Aorta (tissue), 5 donors: ENCODE measurements around the gene USP12. TPM values are rescaled to one million over a fixed set of nuclear protein-coding genes. Genes with fewer than 3 reads are reported as not detected.
"Not testable (repeated sequence)": the region's sequence is repeated elsewhere in the genome, so short reads cannot be mapped to it uniquely, and the experiment has no call there.

Experiments used
- ATAC-seq: fragments of 200-7000 bp; cut with Tn5 transposase; one replicate; pipeline ENCODE4 v1.9.1; 2022; ENCODE audit warnings: moderate library complexity; ENCODE audit not compliant: low FRiP score
- DNase-seq, 2 donors: peaks; one replicate each; pipeline ENCODE4 v3.0.0-alpha.2; 2020
- H3K27ac ChIP-seq, 2 donors: one replicate each; pipeline ENCODE4 v1.5.1; 2013; ENCODE audit warnings: low read length in 2 of 2, mild to moderate bottlenecking in 2 of 2, moderate library complexity in 2 of 2, control low read depth in 1 of 2, inconsistent platforms in 1 of 2, low read depth in 1 of 2
- H3K27me3 ChIP-seq, 2 donors: one replicate each; pipeline ENCODE4 v1.6.1; 2013; ENCODE audit warnings: control low read depth in 1 of 2, low read length in 1 of 2, mild to moderate bottlenecking in 1 of 2, moderate library complexity in 1 of 2; ENCODE audit not compliant: insufficient read depth in 2 of 2, control insufficient read depth in 1 of 2
- H3K36me3 ChIP-seq, 2 donors: one replicate each; pipeline ENCODE4 v1.6.1; 2013; ENCODE audit warnings: control low read depth in 1 of 2, low read length in 1 of 2, mild to moderate bottlenecking in 1 of 2; ENCODE audit not compliant: insufficient read depth in 2 of 2, control insufficient read depth in 1 of 2
- H3K4me1 ChIP-seq, 2 donors: one replicate each; pipeline ENCODE4 v1.6.1; 2013; ENCODE audit warnings: low read length in 2 of 2, control low read depth in 1 of 2, mild to moderate bottlenecking in 1 of 2, moderate library complexity in 1 of 2; ENCODE audit not compliant: insufficient read depth in 2 of 2, control insufficient read depth in 1 of 2
- H3K4me3 ChIP-seq, 2 donors: one replicate each; pipeline ENCODE4 v1.5.1; 2013; ENCODE audit warnings: low read length in 2 of 2, control low read depth in 1 of 2, mild to moderate bottlenecking in 1 of 2
- H3K9me3 ChIP-seq: one replicate; pipeline ENCODE4 v1.6.1; 2013; ENCODE audit warnings: mild to moderate bottlenecking, low read length; ENCODE audit not compliant: control insufficient read depth
- WGBS, 2 donors: extraction: QIAGEN DNeasy Blood & Tissue Kit; methylation state at CpG; one replicate each; pipeline ENCODE4 v1.1.7; 2013; 5-methylcytosine and 5-hydroxymethylcytosine counted together
- intact Hi-C, 2 donors: fragments of 100-400 bp; cut with DNase I; formaldehyde crosslinking; loops; one replicate each; pipeline versions ENCODE4 v1.14.2 to v1.15.0; 2022
- polyA plus RNA-seq, 2 donors: library from polyadenylated mRNA; stranded (reverse); fragments of 200-250 nt; gene quantifications; one replicate each; pipeline ENCODE4 v1.2.3, GENCODE V29; 2013
- total RNA-seq, 2 donors: library from RNA; stranded (reverse); fragmentation: NEBNext Ultra II Directional; extraction: Animal tissue kit (Norgen Biotek cat#: 25700); gene quantifications; one replicate each; pipeline ENCODE4 v1.2.1, GENCODE V29; 2021
- donor health status: healthy with polysubstance abuse.
- donor health status: Bipolar disorder and iron deficiency.
- donor health status: DM: no; HTN: no; CAD: no.
- donor health status: DM: no; HTN: no; CAD: no.
- donor health status: DM: yes; HTN: yes; CAD: no.

The USP12 gene
- total and polyA plus RNA-seq, 4 donors: 18.2 to 47.2 (median 39.6) TPM

GRCh38 chr13:27076421-27076820 is 95.2 kb downstream of the USP12 start:
- peaks cover 0 to 5% of the 10 kb centered on the region in 2 donors for H3K4me1 ChIP-seq
- ATAC-seq: no peak
- no peak overlapping the region for H3K4me3 ChIP-seq
- H3K36me3 ChIP-seq: no peaks in the 10 kb centered on the region
- no peaks in the 10 kb centered on the region for H3K27me3 ChIP-seq
- H3K27ac ChIP-seq: no peak overlapping the region
- no peaks in the 10 kb centered on the region for H3K9me3 ChIP-seq
- intact Hi-C loops: no loop called here
- no peak for DNase-seq

- no peaks in the 10 kb centered on the region for H3K27me3 ChIP-seq
- H3K9me3 ChIP-seq: no peaks in the 10 kb centered on the region
- no peak overlapping the region for H3K27ac ChIP-seq
- intact Hi-C loops: no loop called here
- DNase-seq: no peak
- 88 to 89% methylated on average over 1 of the region's 1 CpG for WGBS, 2 donors
- no peak for ATAC-seq
- no peaks in the 10 kb centered on the region for H3K36me3 ChIP-seq
- H3K4me1 ChIP-seq: no peaks in the 10 kb centered on the region
- no peak overlapping the region for H3K4me3 ChIP-seq
Measured at GRCh38 chr13:27073186-27073585, 98.4 kb downstream of the USP12 start.

DNA sequence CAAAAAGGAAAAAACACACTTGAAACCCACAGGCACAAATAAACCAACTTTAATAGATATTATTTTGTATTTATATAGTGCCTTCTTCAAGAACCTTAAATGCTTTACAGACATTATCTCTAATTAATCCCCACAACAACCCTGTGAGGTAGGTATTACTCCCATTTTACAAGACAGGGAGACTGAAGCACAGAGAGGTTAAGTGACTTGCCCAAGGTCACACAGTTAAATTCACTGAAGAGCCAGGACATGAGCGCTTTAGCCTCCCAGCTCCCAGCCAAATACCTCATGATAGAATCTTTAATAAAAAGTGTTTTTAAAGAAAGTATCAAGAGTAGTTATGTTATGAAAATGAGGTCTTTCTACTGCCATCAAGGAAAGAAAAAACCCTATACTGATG is 105.5 kb downstream of the USP12 start:
- H3K36me3 ChIP-seq, H3K27ac ChIP-seq, ATAC-seq, intact Hi-C loops, DNase-seq, H3K4me1 ChIP-seq, H3K9me3 ChIP-seq, H3K4me3 ChIP-seq, H3K27me3 ChIP-seq: not testable (repeated sequence)
- WGBS, 2 donors: 93 to 100% methylated on average over 1 of the region's 1 CpG

DNA sequence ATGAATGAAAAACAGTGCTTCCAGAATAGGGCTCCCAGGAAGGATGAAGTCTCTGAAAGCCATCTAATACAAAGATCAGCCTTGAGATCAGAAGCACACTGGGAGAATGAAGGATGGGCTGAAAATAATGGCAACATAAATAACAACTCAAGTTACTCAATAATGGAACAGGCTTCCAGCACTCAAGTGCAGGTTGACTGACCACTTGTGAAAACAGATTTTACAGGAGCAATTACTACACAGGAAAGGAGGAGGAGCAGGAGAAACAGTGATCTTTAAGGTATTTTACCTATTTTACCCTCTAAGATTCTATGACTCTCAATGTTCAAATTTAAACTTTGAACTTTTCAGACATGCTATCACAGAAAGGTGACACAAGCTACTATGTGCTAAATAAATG is 106.0 kb downstream of the USP12 start:
- Histone ChIP-seq H3K27ac (no peak overlapping the region), H3K4me3 (no peak overlapping the region), H3K36me3 (peaks cover 2 to 3% of the 10 kb centered on the region in 2 donors), H3K9me3 (no peaks in the 10 kb centered on the region), H3K4me1 (no peaks in the 10 kb centered on the region), H3K27me3 (no peaks in the 10 kb centered on the region)
- no peak for ATAC-seq
- intact Hi-C loops: no loop called here
- DNase-seq: no peak

GRCh38 chr13:27064252-27064995 is 107.2 kb downstream of the USP12 start:
- H3K27me3 ChIP-seq: no peaks in the 10 kb centered on the region
- WGBS, 2 donors: 83 to 85% methylated on average over 9 of the region's 9 CpGs
- intact Hi-C loops: no loop called here
- no peak overlapping the region for H3K4me3 ChIP-seq
- peaks cover 2 to 3% of the 10 kb centered on the region in 2 donors for H3K36me3 ChIP-seq
- no peak for DNase-seq
- ATAC-seq: no peak
- no peaks in the 10 kb centered on the region for H3K9me3 ChIP-seq
- H3K27ac ChIP-seq: no peak overlapping the region
- no peaks in the 10 kb centered on the region for H3K4me1 ChIP-seq

DNA sequence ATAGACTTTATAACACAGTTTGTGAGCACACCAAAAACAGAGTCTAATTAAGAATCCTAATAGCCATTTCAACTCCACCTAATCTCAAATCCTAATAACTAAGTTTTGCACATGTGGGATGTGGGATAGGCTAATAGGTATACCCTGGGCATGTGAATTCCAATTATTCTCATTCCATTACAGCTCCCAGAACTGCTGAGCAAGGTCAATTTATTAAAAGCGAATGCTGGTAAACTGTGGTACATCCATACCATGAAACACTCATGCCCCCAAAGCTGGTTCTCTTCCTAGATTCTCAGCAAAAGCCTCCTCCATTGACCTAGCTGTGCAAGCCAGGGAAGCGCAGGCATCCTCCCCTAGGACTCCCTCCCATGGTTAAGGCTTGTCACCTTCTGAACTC is 113.8 kb downstream of the USP12 start:
- intact Hi-C loops: no loop called here
- no peaks in the 10 kb centered on the region for H3K4me1 ChIP-seq
- no peaks in the 10 kb centered on the region for H3K36me3 ChIP-seq
- H3K4me3 ChIP-seq: no peak overlapping the region
- no peak overlapping the region for H3K27ac ChIP-seq
- no peaks in the 10 kb centered on the region for H3K27me3 ChIP-seq
- WGBS, 2 donors: 97 to 98% methylated on average over 2 of the region's 2 CpGs
- ATAC-seq (no peak), DNase-seq (no peak)
- H3K9me3 ChIP-seq: no peaks in the 10 kb centered on the region

DNA sequence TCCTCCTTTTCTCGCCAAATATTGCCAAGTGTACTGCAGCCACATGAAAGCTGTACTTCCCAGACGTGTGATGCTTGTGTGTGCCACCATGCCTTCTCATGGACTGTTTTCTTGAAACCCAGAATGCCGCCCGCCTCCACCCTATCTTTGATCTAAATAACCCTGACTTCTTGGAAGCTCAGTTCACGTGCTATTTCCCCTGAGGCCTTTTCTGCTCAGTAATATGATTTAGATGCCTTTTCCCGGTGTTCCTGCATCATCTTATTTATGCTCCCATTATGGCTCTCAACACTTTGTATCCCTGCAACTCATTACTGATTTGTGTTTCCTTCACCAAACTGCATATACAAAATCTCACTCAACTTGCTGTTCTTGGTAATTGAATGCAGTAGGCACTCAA is 116.1 kb downstream of the USP12 start:
- no peak for DNase-seq
- WGBS, 2 donors: 69 to 74% methylated on average over 6 of the region's 6 CpGs
- no peak for ATAC-seq
- intact Hi-C loops: no loop called here
- Histone ChIP-seq H3K4me1 (no peaks in the 10 kb centered on the region), H3K9me3 (peaks cover 1% of the 10 kb centered on the region), H3K27ac (no peak overlapping the region), H3K27me3 (no peaks in the 10 kb centered on the region), H3K36me3 (peaks cover 0 to 1% of the 10 kb centered on the region in 2 donors), H3K4me3 (no peak overlapping the region)

DNA sequence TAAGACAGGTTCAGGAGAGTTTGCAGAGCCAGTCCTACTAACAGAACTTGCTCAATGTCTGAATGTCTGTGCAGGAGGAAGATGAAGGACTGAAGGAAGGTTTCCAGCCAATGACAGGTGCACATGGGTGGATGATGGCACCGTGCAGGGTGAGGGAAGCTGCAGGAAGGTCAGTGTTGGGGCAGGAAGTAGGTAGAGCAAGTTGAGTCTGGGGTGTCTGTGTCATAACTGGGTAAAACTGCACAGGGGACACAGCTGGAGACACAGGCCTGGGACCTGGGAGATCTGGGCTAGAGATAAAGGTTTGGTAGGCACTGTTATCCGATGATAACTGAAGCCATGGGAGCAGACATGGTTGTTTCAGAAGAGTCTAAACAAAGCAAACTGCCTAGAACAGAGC is 116.9 kb downstream of the USP12 start:
- DNase-seq (no peak), ATAC-seq (no peak)
- no peaks in the 10 kb centered on the region for H3K4me1 ChIP-seq
- intact Hi-C loops: no loop called here
- H3K27ac ChIP-seq: no peak overlapping the region
- 87 to 90% methylated on average over 2 of the region's 2 CpGs for WGBS, 2 donors
- H3K27me3 ChIP-seq: no peaks in the 10 kb centered on the region
- peaks cover 3% of the 10 kb centered on the region for H3K9me3 ChIP-seq
- H3K4me3 ChIP-seq: no peak overlapping the region
- peaks cover 0 to 3% of the 10 kb centered on the region in 2 donors for H3K36me3 ChIP-seq

DNA sequence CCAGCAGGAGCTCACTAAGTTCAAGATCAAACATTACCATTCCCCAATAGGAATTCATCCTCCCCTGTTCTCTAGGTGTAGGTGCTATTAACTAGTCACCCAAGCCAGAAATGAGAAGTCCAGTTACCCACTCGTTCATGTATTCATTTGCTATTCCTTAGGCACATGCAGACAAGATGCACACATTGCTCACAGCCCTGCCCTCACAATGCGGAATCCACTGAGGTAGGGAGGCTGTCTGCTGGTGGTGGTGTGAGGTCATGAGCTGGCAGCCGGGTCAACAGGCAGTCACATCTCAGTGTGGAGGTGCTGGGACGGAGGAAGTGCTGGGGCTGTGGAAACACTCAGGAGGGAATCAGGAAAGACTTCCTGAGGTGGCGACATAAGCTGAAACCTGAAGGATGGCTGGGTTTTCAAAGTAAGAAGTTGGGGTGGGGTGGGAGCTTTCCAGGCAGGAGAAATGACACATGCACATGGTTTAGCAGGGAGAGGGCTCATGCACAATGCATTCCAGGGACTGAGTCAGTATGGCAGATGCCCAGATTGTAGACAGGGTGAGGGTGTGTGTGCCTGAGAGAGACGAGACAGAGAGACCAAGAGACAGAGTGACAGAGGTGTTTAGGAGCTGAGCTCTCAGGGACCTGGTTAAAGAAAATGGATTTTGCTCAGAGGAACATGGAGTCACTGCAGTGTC is 117.6 kb downstream of the USP12 start:
- Histone ChIP-seq H3K27ac (no peak overlapping the region), H3K36me3 (peaks cover 0 to 3% of the 10 kb centered on the region in 2 donors), H3K27me3 (no peaks in the 10 kb centered on the region), H3K9me3 (peaks cover 3% of the 10 kb centered on the region), H3K4me1 (no peaks in the 10 kb centered on the region), H3K4me3 (no peak overlapping the region)
- DNase-seq (no peak), ATAC-seq (no peak)
- intact Hi-C loops: no loop called here
- 62 to 63% methylated on average over 6 of the region's 6 CpGs for WGBS, 2 donors
